A549 (cell line): ENCODE results near the gene PSMD6. TPM values are rescaled to one million over a fixed set of nuclear protein-coding genes. Genes with fewer than 3 reads are reported as not detected.

Source experiments
- ATAC-seq, 2 experiments: fragments of 200-7000 bp in 1 of 2; fragments of >200 bp in 1 of 2; cut with Nextera tagmentation in 1 of 2; cut with Tn5 transposase in 1 of 2; 3 replicates each; pipeline versions ENCODE4 v1.8.0 to v1.9.1; 2018 to 2020; ENCODE audit warnings: mild to moderate bottlenecking in 1 of 2, moderate library complexity in 1 of 2
- CTCF ChIA-PET: fragments of 300-600 bp; sonication (Branson Sonifier 250); formaldehyde crosslinking; extraction: SDS; loops from one replicate; lab custom pipeline; 2021; ENCODE audit warnings: antibody characterized with exemption, inconsistent platforms; lab: Yijun Ruan, JAX
- POLR2A ChIA-PET: fragments of 350-600 bp; formaldehyde crosslinking; extraction: SDS; loops from one replicate; lab custom pipeline; 2021; ENCODE audit warnings: antibody characterized with exemption, inconsistent platforms; lab: Yijun Ruan, JAX
- DNase-seq, 2 experiments: peaks; one replicate each; pipeline versions ENCODE4 v3.0.0 to v3.0.0-alpha.2; 2011 to 2016; ENCODE audit warnings: low read depth in 1 of 2, low spot score in 1 of 2
- FAIRE-seq: peaks from 2 replicates; lab custom pipeline; 2011; peaks lifted over from hg19 to GRCh38; lab: Jason Lieb, UNC
- H3K27ac ChIP-seq, 2 experiments: fragments of >200 bp; sonication (Bioruptor Twin); formaldehyde crosslinking; 3 replicates each; pipeline ENCODE4 v1.5.1; 2016 to 2017
- H3K4me1 ChIP-seq: fragments of >200 bp; sonication (Bioruptor Twin); formaldehyde crosslinking; 3 replicates; pipeline ENCODE4 v1.6.1; 2016
- H3K4me2 ChIP-seq: fragments of >200 bp; sonication (Bioruptor Twin); formaldehyde crosslinking; 3 replicates; pipeline ENCODE4 v1.6.1; 2016
- H3K4me3 ChIP-seq: fragments of >200 bp; sonication (Bioruptor Twin); formaldehyde crosslinking; 3 replicates; pipeline ENCODE4 v1.5.1; 2016
- H3K9me3 ChIP-seq: fragments of >200 bp; sonication (Bioruptor Twin); formaldehyde crosslinking; 3 replicates; pipeline ENCODE4 v1.6.1; 2016
- CBX2 ChIP-seq: fragments of 200-600 bp; sonication (generic); IDR thresholded peaks from 2 replicates; pipeline ENCODE4 v1.6.1; 2016; ENCODE audit warnings: low read depth, mild to moderate bottlenecking, borderline replicate concordance
- CEBPB ChIP-seq, 2 experiments: fragments of >200 bp in 1 of 2; sonication (Bioruptor Twin) in 1 of 2; formaldehyde crosslinking in 1 of 2; IDR thresholded peaks; 2 replicates each; pipeline ENCODE4 v1.6.1; 2012 to 2016
- CHD2 ChIP-seq: fragments of 150-350 bp; IDR thresholded peaks from 2 replicates; pipeline ENCODE4 v1.6.1; 2014; ENCODE audit warnings: low read length; ENCODE audit not compliant: partially characterized antibody
- CHD4 ChIP-seq: fragments of 200-600 bp; sonication (generic); IDR thresholded peaks from 2 replicates; pipeline ENCODE4 v1.6.1; 2016; ENCODE audit warnings: antibody characterized with exemption, mild to moderate bottlenecking, borderline replicate concordance
- E2F6 ChIP-seq: IDR thresholded peaks from 2 replicates; pipeline ENCODE4 v1.6.1; 2012; ENCODE audit warnings: low read depth, borderline replicate concordance
- EHF ChIP-seq: fragments of 250-450 bp; sonication (Bioruptor Pico); IDR thresholded peaks from 2 replicates; pipeline ENCODE4 v1.5.0; 2020; ENCODE audit warnings: mild to moderate bottlenecking
- EHMT2 ChIP-seq: fragments of 200-600 bp; sonication (generic); IDR thresholded peaks from 2 replicates; pipeline ENCODE4 v1.6.1; 2016; ENCODE audit warnings: antibody characterized with exemption, low read depth, mild to moderate bottlenecking, moderate library complexity
- ESRRA ChIP-seq: fragments of 150-350 bp; IDR thresholded peaks from 2 replicates; pipeline ENCODE4 v1.6.1; 2014; ENCODE audit warnings: mild to moderate bottlenecking, low read length, borderline replicate concordance
- FOXS1 ChIP-seq: fragments of 250-450 bp; sonication (Bioruptor Pico); IDR thresholded peaks from 2 replicates; pipeline ENCODE4 v1.5.0; 2020; ENCODE audit warnings: mild to moderate bottlenecking, moderate library complexity
- GATA3 ChIP-seq: IDR thresholded peaks from 2 replicates; pipeline ENCODE4 v1.6.1; 2012; ENCODE audit warnings: borderline replicate concordance
- HDAC2 ChIP-seq: fragments of 200-600 bp; sonication (generic); IDR thresholded peaks from 2 replicates; pipeline ENCODE4 v1.6.1; 2016
- HMGXB4 ChIP-seq: fragments of 250-450 bp; sonication (Bioruptor Pico); IDR thresholded peaks from 2 replicates; pipeline ENCODE4 v1.5.0; 2021; ENCODE audit warnings: mild to moderate bottlenecking, moderate library complexity, borderline replicate concordance
- HOXA7 ChIP-seq: fragments of 250-450 bp; sonication (Bioruptor Pico); IDR thresholded peaks from 2 replicates; pipeline ENCODE4 v1.5.0; 2020; ENCODE audit warnings: mild to moderate bottlenecking, moderate library complexity
- KDM1A ChIP-seq: fragments of 200-600 bp; sonication (generic); IDR thresholded peaks from 2 replicates; pipeline ENCODE4 v1.6.1; 2016; ENCODE audit warnings: low read depth, mild to moderate bottlenecking
- KDM5A ChIP-seq: fragments of 200-600 bp; sonication (generic); IDR thresholded peaks from 2 replicates; pipeline ENCODE4 v1.6.1; 2016; ENCODE audit warnings: antibody characterized with exemption, mild to moderate bottlenecking
- MAX ChIP-seq: IDR thresholded peaks from 2 replicates; pipeline ENCODE4 v1.6.1; 2012
- MYC ChIP-seq: IDR thresholded peaks from 2 replicates; pipeline ENCODE4 v1.6.1; 2012; ENCODE audit warnings: mild to moderate bottlenecking, inconsistent platforms, low read length, improper control_type of control experiment, borderline replicate concordance
- NFE2L2 ChIP-seq: fragments of 150-350 bp; conservative IDR thresholded peaks from 2 replicates; pipeline ENCODE4 v1.6.1; 2014; ENCODE audit warnings: low read length
- NPAS2 ChIP-seq: fragments of 250-450 bp; sonication (Bioruptor Pico); IDR thresholded peaks from 2 replicates; pipeline ENCODE4 v1.8.0; 2022; ENCODE audit warnings: mild to moderate bottlenecking, moderate library complexity, borderline replicate concordance
- NR3C1 ChIP-seq: fragments of >200 bp; sonication (Bioruptor Twin); formaldehyde crosslinking; IDR thresholded peaks from 3 replicates; pipeline ENCODE4 v1.6.1; 2017
- PHF8 ChIP-seq: fragments of 200-600 bp; sonication (generic); IDR thresholded peaks from 2 replicates; pipeline ENCODE4 v1.6.1; 2016; ENCODE audit warnings: low read depth, mild to moderate bottlenecking, antibody characterized with exemption, moderate library complexity, borderline replicate concordance
- POLR2A ChIP-seq: IDR thresholded peaks from 2 replicates; pipeline ENCODE4 v1.6.1; 2012; ENCODE audit warnings: mild to moderate bottlenecking, low read length
- RAD21 ChIP-seq, 2 experiments: fragments of >200 bp in 1 of 2; sonication (Bioruptor Twin) in 1 of 2; formaldehyde crosslinking in 1 of 2; IDR thresholded peaks in 1 of 2; conservative IDR thresholded peaks in 1 of 2; 2 replicates in 1 of 2; 3 replicates in 1 of 2; pipeline ENCODE4 v1.6.1; 2012 to 2018; ENCODE audit warnings: inconsistent platforms in 1 of 2
- RARB ChIP-seq: fragments of 250-450 bp; sonication (Bioruptor Pico); IDR thresholded peaks from 2 replicates; pipeline ENCODE4 v1.8.0; 2021; ENCODE audit warnings: mild to moderate bottlenecking, moderate library complexity
- RFX5 ChIP-seq: fragments of 450-650 bp; IDR thresholded peaks from 2 replicates; pipeline ENCODE4 v1.7.1; 2014; ENCODE audit warnings: antibody characterized with exemption, mild to moderate bottlenecking, moderate library complexity
- ZFP36 ChIP-seq: fragments of 450-650 bp; IDR thresholded peaks from 2 replicates; pipeline ENCODE4 v1.6.1; 2014; ENCODE audit warnings: borderline replicate concordance; ENCODE audit not compliant: partially characterized antibody
- ZNF302 ChIP-seq: fragments of 250-450 bp; sonication (Bioruptor Pico); IDR thresholded peaks from 2 replicates; pipeline ENCODE4 v1.9.0; 2021; ENCODE audit warnings: inconsistent platforms, mild to moderate bottlenecking, moderate library complexity
- WGBS: methylation state at CpG from one replicate; pipeline ENCODE4 v1.1.6; 2017; ENCODE audit errors: missing lambda C conversion rate; 5-methylcytosine and 5-hydroxymethylcytosine counted together
- polyA plus RNA-seq, 4 experiments: library from polyadenylated mRNA; depleted of rRNA in 3 of 4; stranded (reverse); fragments of >200 nt; fragmentation: RNase III in 1 of 4; extraction: RNeasy Plus Mini Kit Qiagen cat#74134 plus additional on column Dnase treatment in 1 of 4; gene quantifications; 2 replicates in 3 of 4; 3 replicates in 1 of 4; pipeline ENCODE4 v1.2.3, GENCODE V29; 2011 to 2017

The PSMD6 gene
- polyA plus RNA-seq, 2 of the 4 experiments (the other 2 are of a cell fraction) = 76.8 to 117 TPM

- POLR2A ChIA-PET = no interaction called here
- TF ChIP-seq GATA3 = no peak
- TF ChIP-seq NR3C1 = no peak
- TF ChIP-seq RAD21 (conservative IDR thresholded peaks at IDR 0.05 in 1 of 2, IDR thresholded peaks at IDR 0.05 in 1 of 2) = no peak
- no peak for TF ChIP-seq RFX5
- TF ChIP-seq RARB = no peak
- TF ChIP-seq HMGXB4 = no peak
- TF ChIP-seq ESRRA = no peak
- TF ChIP-seq HDAC2 = no peak
- TF ChIP-seq MYC = no peak
- FAIRE-seq = no peak
- Histone ChIP-seq H3K4me3 (no peak overlapping the region), H3K9me3 (no peaks in the 10 kb centered on the region), H3K27ac (no peak overlapping the region), H3K4me2 (no peak overlapping the region), H3K4me1 (peaks cover 35% of the 10 kb centered on the region)
- 69% methylated on average over 4 of the region's 4 CpGs for WGBS
- no peak for DNase-seq
- CTCF ChIA-PET = interaction anchor here (1.0 to 1.1 kb wide), 2 partner anchors 9 to 28 kb away, joined by 3 to 4 read pairs; no protein-coding TSS in a partner anchor
- ATAC-seq = no peak
These were observed 57.3 kb downstream of the PSMD6 start for GRCh38 chr3:63966007-63966406.

- no peak for TF ChIP-seq RARB
- TF ChIP-seq CEBPB (IDR thresholded peaks at IDR 0.05) = no peak
- no peak for TF ChIP-seq HOXA7 (CRISPR knock-in tag)
- TF ChIP-seq PHF8 = no peak
- no peak for TF ChIP-seq KDM1A
- TF ChIP-seq, all 56 proteins: peak for 0
- WGBS = 89% methylated on average over 6 of the region's 6 CpGs
- DNase-seq = no peak
- Histone ChIP-seq H3K4me3 (no peak overlapping the region), H3K4me1 (peaks cover 43% of the 10 kb centered on the region), H3K27ac (no peak overlapping the region), H3K9me3 (no peaks in the 10 kb centered on the region), H3K4me2 (no peak overlapping the region)
- no peak for ATAC-seq
- FAIRE-seq = no peak
- POLR2A ChIA-PET = no interaction called here
- CTCF ChIA-PET = interaction anchor here (0.6 to 1.4 kb wide), 3 partner anchors 29 to 33 kb away, joined by 3 to 4 read pairs (median 3); no protein-coding TSS in a partner anchor
These were observed 58.4 kb downstream of the PSMD6 start for GRCh38 chr3:63964681-63965485.

GRCh38 chr3:63963496-63963895 is 59.8 kb downstream of the PSMD6 start:
- no peak overlapping the region for H3K27ac ChIP-seq
- 80% methylated on average over 1 of the region's 1 CpG for WGBS
- no peaks in the 10 kb centered on the region for H3K9me3 ChIP-seq
- no peak for TF ChIP-seq EHMT2
- no peak for TF ChIP-seq EHF (CRISPR knock-in tag)
- TF ChIP-seq E2F6 = no peak
- no peak for TF ChIP-seq NFE2L2
- TF ChIP-seq KDM5A = no peak
- no peak for TF ChIP-seq POLR2A
- TF ChIP-seq CBX2 = no peak
- no peak for TF ChIP-seq FOXS1 (CRISPR knock-in tag)
- no peak for TF ChIP-seq NPAS2
- TF ChIP-seq PHF8 = no peak
- no peak for TF ChIP-seq ZFP36
- no peak for TF ChIP-seq ZNF302 (CRISPR knock-in tag)
- no peak for TF ChIP-seq CHD4
- TF ChIP-seq CHD2 = no peak
- TF ChIP-seq MAX = no peak
- TF ChIP-seq, all 56 proteins: peak for 0
- ATAC-seq = no peak
- CTCF ChIA-PET = interaction anchor here (0.6 to 1.1 kb wide), 2 partner anchors 11 to 12 kb away, joined by 3 read pairs; no protein-coding TSS in a partner anchor
- DNase-seq = no peak
- H3K4me1 ChIP-seq = peaks cover 40% of the 10 kb centered on the region
- no peak overlapping the region for H3K4me3 ChIP-seq
- H3K4me2 ChIP-seq = no peak overlapping the region
- FAIRE-seq = no peak
- POLR2A ChIA-PET = no interaction called here
